HUES6 (cell line): ENCODE results near the gene PRKCD.

Experiments used
- H3K27ac ChIP-seq: 2 replicates; pipeline ENCODE4 v1.7.0; 2013; ENCODE audit warnings: low read depth, mild to moderate bottlenecking, low read length, inconsistent platforms
- H3K27me3 ChIP-seq: 2 replicates; pipeline ENCODE4 v1.6.1; 2013; ENCODE audit warnings: low read length; ENCODE audit not compliant: control insufficient read depth, insufficient read depth
- H3K36me3 ChIP-seq: 2 replicates; pipeline ENCODE4 v1.6.1; 2013; ENCODE audit warnings: low read length; ENCODE audit not compliant: control insufficient read depth, insufficient read depth
- H3K4me1 ChIP-seq: 2 replicates; pipeline ENCODE4 v1.6.1; 2013; ENCODE audit warnings: low read length; ENCODE audit not compliant: control insufficient read depth, insufficient read depth
- H3K4me3 ChIP-seq: 2 replicates; pipeline ENCODE4 v1.5.1; 2013; ENCODE audit warnings: low read depth, low read length
- H3K9ac ChIP-seq: one replicate; pipeline ENCODE4 v1.6.1; 2013; ENCODE audit warnings: mild to moderate bottlenecking, low read length
- H3K9me3 ChIP-seq: 2 replicates; pipeline ENCODE4 v1.6.1; 2013; ENCODE audit warnings: low read depth, low read length; ENCODE audit not compliant: control insufficient read depth, insufficient read depth

PRKCD gene

GRCh38 chr3:53123953-53124352 is 37.1 kb upstream of the PRKCD start:
- Histone ChIP-seq H3K9ac (no peak overlapping the region), H3K9me3 (no peaks in the 10 kb centered on the region), H3K4me1 (no peaks in the 10 kb centered on the region), H3K27ac (no peak overlapping the region), H3K4me3 (no peak overlapping the region), H3K36me3 (peaks cover 68% of the 10 kb centered on the region), H3K27me3 (no peaks in the 10 kb centered on the region)

- no peak overlapping the region for H3K27ac ChIP-seq
- no peak overlapping the region for H3K9ac ChIP-seq
- no peak overlapping the region for H3K4me3 ChIP-seq
- peaks cover 43% of the 10 kb centered on the region for H3K36me3 ChIP-seq
- H3K9me3 ChIP-seq: no peaks in the 10 kb centered on the region
- H3K4me1 ChIP-seq: peaks cover 11% of the 10 kb centered on the region
- H3K27me3 ChIP-seq: no peaks in the 10 kb centered on the region
Observed at GRCh38 chr3:53126601-53127000, 34.4 kb upstream of the PRKCD start.

DNA sequence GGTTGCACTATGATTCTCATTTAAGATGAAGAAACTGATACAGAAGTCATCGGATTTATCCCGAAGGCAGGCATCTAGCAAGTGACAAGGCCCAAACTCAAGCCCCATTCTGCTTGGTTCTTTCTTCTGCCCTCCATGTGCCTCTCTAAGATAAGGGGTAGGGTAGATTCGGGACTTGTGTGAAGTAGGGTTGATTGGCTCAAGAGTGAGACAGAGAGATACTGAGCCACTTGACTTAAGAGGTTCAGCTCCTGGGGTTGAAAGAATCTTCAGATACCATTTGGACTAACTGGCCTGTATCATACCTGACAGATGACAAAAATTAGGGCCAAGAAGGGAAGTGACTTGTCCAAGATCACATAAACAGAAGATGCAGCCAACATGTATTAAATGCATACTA is 31.7 kb upstream of the PRKCD start:
- H3K27me3 ChIP-seq: no peaks in the 10 kb centered on the region
- H3K9ac ChIP-seq: peak overlapping the region; percentile 90
- no peaks in the 10 kb centered on the region for H3K9me3 ChIP-seq
- H3K4me3 ChIP-seq: peak overlapping the region; percentile 85
- H3K4me1 ChIP-seq: peaks cover 11% of the 10 kb centered on the region
- H3K27ac ChIP-seq: no peak overlapping the region
- H3K36me3 ChIP-seq: peaks cover 17% of the 10 kb centered on the region

DNA sequence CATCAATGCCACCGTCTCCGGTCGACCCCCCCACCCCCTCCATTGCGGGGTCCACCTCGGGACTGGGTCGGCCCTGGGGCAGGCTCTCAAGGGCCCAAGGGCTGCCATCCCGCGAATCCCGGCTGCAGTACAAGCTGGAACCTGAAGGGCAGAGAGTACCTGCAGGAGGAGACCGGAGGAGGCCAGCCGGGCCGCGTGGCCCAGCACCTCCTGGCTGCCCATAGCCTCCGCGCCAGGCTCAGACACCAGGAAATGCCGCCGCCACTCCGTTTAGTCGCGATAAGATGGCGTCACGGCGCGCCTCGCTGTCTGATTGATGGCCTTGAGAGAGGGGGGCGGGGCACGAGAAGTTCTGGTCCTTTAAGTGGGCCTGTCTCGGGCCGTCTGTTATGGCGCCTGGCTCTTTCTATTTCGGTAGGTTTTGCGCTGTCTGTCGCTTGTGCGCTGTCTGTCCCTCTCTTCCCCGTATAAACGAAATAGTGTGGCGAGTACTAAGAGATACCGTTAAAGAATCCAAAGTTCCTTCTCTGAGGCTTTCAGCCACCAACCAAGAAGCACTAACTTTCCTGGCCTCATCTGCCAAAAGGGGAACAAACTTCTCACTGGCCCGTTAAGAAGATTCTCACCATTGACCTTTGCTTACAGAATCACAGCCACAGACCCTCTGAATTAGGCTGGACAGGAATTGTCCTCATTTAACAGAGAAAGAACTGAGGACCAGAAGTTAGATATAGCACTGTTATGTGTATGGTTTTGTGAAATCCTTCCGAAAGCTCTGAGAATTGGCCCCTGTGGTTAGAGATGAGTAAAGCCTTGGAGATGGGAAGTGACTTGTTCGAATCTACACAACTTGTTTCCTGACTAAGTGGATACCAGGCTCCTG is 30.6 kb upstream of the PRKCD start, which contains the start of gene RFT1:
Gene RFT1 (minus strand): TSS at position 257 of the 883 bp plus-strand sequence. CDS start 35 bp downstream, at position 222.
- peak within 1 kb of the TSS; percentile 85 for H3K4me3 ChIP-seq
- H3K36me3 ChIP-seq: peaks cover 6% of the 10 kb centered on the region
- no peaks in the 10 kb centered on the region for H3K9me3 ChIP-seq
- no peaks in the 10 kb centered on the region for H3K27me3 ChIP-seq
- peak within 1 kb of the TSS; percentile 90 for H3K9ac ChIP-seq
- peak within 1 kb of the TSS; percentile 86 for H3K27ac ChIP-seq
- peaks cover 11% of the 10 kb centered on the region for H3K4me1 ChIP-seq

GRCh38 chr3:53131096-53131495 is 29.9 kb upstream of the PRKCD start:
- Histone ChIP-seq H3K27ac (no peak overlapping the region), H3K4me3 (peak overlapping the region; percentile 85), H3K27me3 (no peaks in the 10 kb centered on the region), H3K9ac (peak overlapping the region; percentile 90), H3K36me3 (no peaks in the 10 kb centered on the region), H3K4me1 (peaks cover 11% of the 10 kb centered on the region), H3K9me3 (no peaks in the 10 kb centered on the region)

DNA sequence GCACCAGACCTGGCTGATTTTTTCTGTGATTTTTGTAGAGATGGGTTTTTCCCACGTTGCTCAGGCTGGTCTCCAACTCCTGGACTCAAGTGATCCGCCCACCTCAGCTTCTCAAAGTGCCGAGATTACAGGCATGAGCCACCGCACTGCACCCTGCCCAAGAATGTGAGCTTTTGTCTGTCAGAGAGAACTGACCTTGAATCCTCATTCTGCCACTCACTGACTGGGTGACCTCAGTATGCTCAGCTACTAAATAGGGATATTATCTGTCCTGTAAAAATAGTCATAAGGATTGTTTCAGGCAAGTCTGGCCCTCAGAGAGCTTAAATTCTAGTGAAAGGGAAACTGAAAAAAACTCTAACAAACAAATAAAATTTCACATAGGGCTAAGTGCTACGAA is 28.7 kb upstream of the PRKCD start:
- H3K27me3 ChIP-seq: no peaks in the 10 kb centered on the region
- peaks cover 11% of the 10 kb centered on the region for H3K4me1 ChIP-seq
- no peak overlapping the region for H3K9ac ChIP-seq
- no peaks in the 10 kb centered on the region for H3K9me3 ChIP-seq
- H3K4me3 ChIP-seq: no peak overlapping the region
- no peak overlapping the region for H3K27ac ChIP-seq
- H3K36me3 ChIP-seq: no peaks in the 10 kb centered on the region

DNA sequence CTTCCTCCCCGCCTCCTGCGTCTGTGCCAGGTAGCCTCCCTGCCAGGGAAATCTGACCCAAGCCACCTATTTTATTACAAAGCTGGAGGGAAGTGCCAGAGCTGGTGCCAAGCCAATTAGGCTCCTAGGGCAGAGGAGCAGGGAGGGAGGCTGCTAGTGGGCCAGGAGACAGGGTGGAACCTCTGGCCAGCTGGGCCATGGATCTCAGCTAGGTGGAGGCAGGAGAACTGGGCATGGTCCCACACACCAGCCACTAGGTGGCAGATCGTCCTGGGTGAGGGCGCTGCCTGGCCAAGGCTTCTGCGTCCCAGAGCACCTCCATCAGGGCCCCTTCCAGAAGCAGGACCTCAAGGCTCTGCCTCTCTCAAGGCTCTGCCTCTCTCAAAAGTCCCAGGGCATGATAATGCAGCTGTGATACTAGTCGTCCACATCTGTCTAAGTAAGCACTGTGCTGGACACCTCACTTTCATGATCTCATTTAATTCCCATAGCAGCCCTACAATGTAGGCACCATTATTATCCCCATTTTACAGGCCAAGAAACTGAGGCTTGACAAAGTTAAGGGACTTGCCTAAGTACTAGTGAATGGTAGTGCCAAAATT is 26.3 kb upstream of the PRKCD start:
- Histone ChIP-seq H3K36me3 (no peaks in the 10 kb centered on the region), H3K9ac (no peak overlapping the region), H3K9me3 (no peaks in the 10 kb centered on the region), H3K27me3 (no peaks in the 10 kb centered on the region), H3K27ac (no peak overlapping the region), H3K4me1 (peaks cover 6% of the 10 kb centered on the region; the same call in 1 of the 2 replicates), H3K4me3 (no peak overlapping the region)

GRCh38 chr3:53137221-53137620 is 23.8 kb upstream of the PRKCD start:
- Histone ChIP-seq H3K36me3 (no peaks in the 10 kb centered on the region), H3K4me1 (no peaks in the 10 kb centered on the region)

GRCh38 chr3:53137835-53138446 is 23.1 kb upstream of the PRKCD start:
- no peaks in the 10 kb centered on the region for H3K36me3 ChIP-seq
- no peak overlapping the region for H3K4me3 ChIP-seq
- no peaks in the 10 kb centered on the region for H3K4me1 ChIP-seq
- no peaks in the 10 kb centered on the region for H3K9me3 ChIP-seq
- H3K9ac ChIP-seq: no peak overlapping the region
- no peak overlapping the region for H3K27ac ChIP-seq
- H3K27me3 ChIP-seq: no peaks in the 10 kb centered on the region

More at GRCh38 chr3:53137221-53137620, 23.8 kb upstream of the PRKCD start:
- Histone ChIP-seq H3K4me3 (no peak overlapping the region), H3K9ac (no peak overlapping the region), H3K27me3 (no peaks in the 10 kb centered on the region), H3K9me3 (no peaks in the 10 kb centered on the region), H3K27ac (no peak overlapping the region)

GRCh38 chr3:53139906-53140846 is 20.8 kb upstream of the PRKCD start:
- H3K9me3 ChIP-seq: no peaks in the 10 kb centered on the region
- no peak overlapping the region for H3K9ac ChIP-seq
- no peaks in the 10 kb centered on the region for H3K4me1 ChIP-seq
- no peak overlapping the region for H3K27ac ChIP-seq
- no peaks in the 10 kb centered on the region for H3K27me3 ChIP-seq
- no peaks in the 10 kb centered on the region for H3K36me3 ChIP-seq
- H3K4me3 ChIP-seq: no peak overlapping the region
